ENCODE measurements around the gene SETBP1.

Gene SETBP1

DNA sequence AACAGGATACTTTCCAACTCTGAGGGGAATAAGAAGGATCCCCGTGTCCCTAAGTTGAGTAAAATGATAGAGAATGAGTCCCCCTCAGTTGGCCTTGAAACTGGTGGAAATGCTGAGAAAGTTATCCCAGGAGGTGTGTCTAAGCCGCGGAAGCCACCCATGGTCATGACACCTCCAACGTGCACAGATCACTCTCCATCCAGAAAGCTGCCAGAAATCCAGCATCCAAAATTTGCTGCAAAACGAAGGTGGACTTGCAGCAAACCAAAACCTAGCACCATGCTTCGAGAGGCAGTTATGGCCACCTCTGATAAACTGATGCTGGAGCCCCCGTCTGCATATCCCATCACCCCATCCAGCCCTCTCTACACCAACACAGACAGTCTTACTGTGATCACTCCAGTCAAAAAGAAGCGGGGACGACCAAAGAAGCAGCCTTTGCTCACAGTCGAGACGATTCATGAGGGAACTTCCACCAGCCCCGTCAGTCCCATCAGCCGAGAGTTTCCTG lies 270.1 kb downstream of the SETBP1 start:
- no peak overlapping the region for H3K4me2 ChIP-seq (ENCODE audit: low read length)
- TF ChIP-seq EZH2 (IDR thresholded peaks at IDR 0.05; ENCODE audit: borderline replicate concordance, low read length) (no peak), CTCF (IDR thresholded peaks at IDR 0.05; ENCODE audit: low read length) (no peak)
- H3F3A ChIP-seq (ENCODE audit: insufficient read depth, low read length) = no peaks in the 10 kb centered on the region
- peaks cover 6% of the 10 kb centered on the region; the same call in 1 of the 2 replicates for H3K36me3 ChIP-seq (ENCODE audit: insufficient read depth, low read length)
- no peaks in the 10 kb centered on the region for H3K4me1 ChIP-seq (ENCODE audit: insufficient read depth, low read length, severe bottlenecking)
- no peaks in the 10 kb centered on the region for H3K79me2 ChIP-seq (ENCODE audit: insufficient read depth, low read length)
- no peak overlapping the region for H3K4me3 ChIP-seq (ENCODE audit: low read depth, low read length, poor library complexity, severe bottlenecking)
- no peaks in the 10 kb centered on the region for H3K27me3 ChIP-seq (ENCODE audit: insufficient read depth, low read length)
- no peaks in the 10 kb centered on the region for H3K9me2 ChIP-seq (ENCODE audit: low read depth, low read length)
- H4K20me1 ChIP-seq (ENCODE audit: insufficient read depth, low read length) = no peaks in the 10 kb centered on the region
- no peak overlapping the region for H3K27ac ChIP-seq (ENCODE audit: low read depth, low read length, poor library complexity, severe bottlenecking)
- H2AFZ ChIP-seq (ENCODE audit: low read length) = no peak overlapping the region
- H3K9ac ChIP-seq (ENCODE audit: low read length) = no peak overlapping the region
- H3K9me3 ChIP-seq (ENCODE audit: low read length) = no peaks in the 10 kb centered on the region

DNA sequence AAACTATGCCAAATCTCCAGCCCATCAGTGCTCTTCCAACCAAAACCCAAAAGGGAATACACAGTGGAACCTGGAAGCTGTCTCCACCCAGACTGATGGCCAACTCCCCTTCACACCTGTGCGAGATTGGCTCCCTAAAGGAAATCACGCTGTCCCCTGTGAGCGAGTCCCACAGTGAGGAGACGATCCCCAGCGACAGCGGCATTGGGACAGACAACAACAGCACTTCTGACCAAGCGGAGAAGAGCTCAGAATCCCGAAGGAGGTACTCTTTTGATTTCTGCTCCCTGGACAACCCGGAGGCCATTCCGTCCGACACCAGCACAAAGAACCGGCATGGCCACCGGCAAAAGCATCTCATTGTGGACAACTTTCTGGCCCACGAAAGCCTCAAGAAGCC lies 271.1 kb downstream of the SETBP1 start:
- Histone ChIP-seq H3K9ac (ENCODE audit: low read length) (no peak overlapping the region), H3K27me3 (ENCODE audit: insufficient read depth, low read length) (no peaks in the 10 kb centered on the region), H2AFZ (ENCODE audit: low read length) (no peak overlapping the region), H3K9me2 (ENCODE audit: low read depth, low read length) (no peaks in the 10 kb centered on the region), H3F3A (ENCODE audit: insufficient read depth, low read length) (no peaks in the 10 kb centered on the region), H3K27ac (ENCODE audit: low read depth, low read length, poor library complexity, severe bottlenecking) (no peak overlapping the region), H3K36me3 (ENCODE audit: insufficient read depth, low read length) (peaks cover 6% of the 10 kb centered on the region; the same call in 1 of the 2 replicates), H3K4me1 (ENCODE audit: insufficient read depth, low read length, severe bottlenecking) (no peaks in the 10 kb centered on the region), H3K4me2 (ENCODE audit: low read length) (no peak overlapping the region), H3K9me3 (ENCODE audit: low read length) (no peaks in the 10 kb centered on the region), H4K20me1 (ENCODE audit: insufficient read depth, low read length) (no peaks in the 10 kb centered on the region), H3K79me2 (ENCODE audit: insufficient read depth, low read length) (no peaks in the 10 kb centered on the region), H3K4me3 (ENCODE audit: low read depth, low read length, poor library complexity, severe bottlenecking) (no peak overlapping the region)
- TF ChIP-seq CTCF (IDR thresholded peaks at IDR 0.05; ENCODE audit: low read length) = no peak
- TF ChIP-seq EZH2 (IDR thresholded peaks at IDR 0.05; ENCODE audit: borderline replicate concordance, low read length) = no peak

DNA sequence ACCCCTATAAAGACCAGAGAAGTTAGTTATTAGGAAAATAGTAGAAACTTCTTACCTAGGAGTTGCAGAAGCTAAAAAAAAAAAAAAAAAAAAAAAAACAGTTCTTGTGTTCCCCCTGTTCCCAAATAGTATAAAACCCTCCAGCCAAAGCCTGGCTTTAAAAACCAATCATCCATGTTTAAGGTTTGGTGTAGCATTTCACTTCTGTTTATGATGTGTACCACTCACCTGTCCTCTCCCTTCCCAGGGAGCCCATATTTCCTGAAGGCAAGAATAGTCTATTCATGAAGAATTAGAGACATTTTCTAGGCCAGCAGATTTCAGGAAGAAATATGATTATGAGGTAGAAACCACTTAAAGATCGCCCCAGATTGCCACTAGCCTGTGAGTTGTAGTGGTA lies 273.6 kb downstream of the SETBP1 start:
- Histone ChIP-seq H3K4me2 (ENCODE audit: low read length) (no peak overlapping the region), H3K9me3 (ENCODE audit: low read length) (no peaks in the 10 kb centered on the region), H2AFZ (ENCODE audit: low read length) (no peak overlapping the region), H3K9me2 (ENCODE audit: low read depth, low read length) (no peaks in the 10 kb centered on the region), H4K20me1 (ENCODE audit: insufficient read depth, low read length) (no peaks in the 10 kb centered on the region), H3F3A (ENCODE audit: insufficient read depth, low read length) (no peaks in the 10 kb centered on the region), H3K27ac (ENCODE audit: low read depth, low read length, poor library complexity, severe bottlenecking) (no peak overlapping the region), H3K36me3 (ENCODE audit: insufficient read depth, low read length) (peaks cover 6% of the 10 kb centered on the region; the same call in 1 of the 2 replicates), H3K4me1 (ENCODE audit: insufficient read depth, low read length, severe bottlenecking) (no peaks in the 10 kb centered on the region), H3K79me2 (ENCODE audit: insufficient read depth, low read length) (no peaks in the 10 kb centered on the region), H3K9ac (ENCODE audit: low read length) (no peak overlapping the region), H3K4me3 (ENCODE audit: low read depth, low read length, poor library complexity, severe bottlenecking) (no peak overlapping the region), H3K27me3 (ENCODE audit: insufficient read depth, low read length) (no peaks in the 10 kb centered on the region)
- TF ChIP-seq CTCF (IDR thresholded peaks at IDR 0.05; ENCODE audit: low read length) (no peak), EZH2 (IDR thresholded peaks at IDR 0.05; ENCODE audit: borderline replicate concordance, low read length) (no peak)
